Vagina (tissue), 2 donors: ENCODE results near the gene AVPR2. TPM values are rescaled to one million over a fixed set of nuclear protein-coding genes. Genes with fewer than 3 reads are reported as not detected.

Experiments used
- DNase-seq, 2 donors: peaks; one replicate each; pipeline ENCODE4 v3.0.0-alpha.2; 2017; ENCODE audit errors: extremely low spot score in 2 of 2
- H3K27ac ChIP-seq: fragments of 200-600 bp; sonication (generic); one replicate; pipeline ENCODE4 v1.5.1; 2019
- H3K27me3 ChIP-seq: fragments of 200-600 bp; sonication (generic); one replicate; pipeline ENCODE4 v1.5.1; 2019
- H3K36me3 ChIP-seq, 2 donors: fragments of 200-600 bp; sonication (generic); one replicate each; pipeline ENCODE4 v1.5.1; 2017 to 2019
- H3K4me1 ChIP-seq: fragments of 200-600 bp; sonication (generic); one replicate; pipeline ENCODE4 v1.5.1; 2019
- H3K4me3 ChIP-seq, 2 donors: fragments of 200-600 bp; sonication (generic); 1 replicate in 1 of 2; 2 replicates in 1 of 2; pipeline ENCODE4 v1.5.1; 2016 to 2019
- H3K9me3 ChIP-seq: fragments of 200-600 bp; sonication (generic); one replicate; pipeline ENCODE4 v1.5.1; 2019
- CTCF ChIP-seq, 3 experiments: fragments of 450-650 bp in 2 of 3; fragments of 200-600 bp in 1 of 3; sonication (generic) in 1 of 3; IDR thresholded peaks; one replicate each; pipeline ENCODE4 v1.5.1; 2017 to 2019; ENCODE audit warnings: antibody characterized with exemption in 3 of 3, mild to moderate bottlenecking in 2 of 3, moderate library complexity in 2 of 3
- POLR2A ChIP-seq, 2 donors: fragments of 450-650 bp; IDR thresholded peaks; one replicate each; pipeline ENCODE4 v1.6.1; 2017; ENCODE audit warnings: antibody characterized with exemption in 2 of 2, mild to moderate bottlenecking in 2 of 2, moderate library complexity in 2 of 2
- POLR2AphosphoS5 ChIP-seq, 2 donors: sonication (generic); formaldehyde crosslinking; IDR thresholded peaks; one replicate each; pipeline ENCODE4 v1.9.0; 2017; ENCODE audit warnings: antibody characterized with exemption in 2 of 2, mild to moderate bottlenecking in 2 of 2, low read depth in 1 of 2; ENCODE audit not compliant: insufficient read depth in 1 of 2
- intact Hi-C: fragments of 100-400 bp; cut with DNase I; formaldehyde crosslinking; loops from one replicate; pipeline ENCODE4 v1.15.1; 2023
- total RNA-seq: library from RNA; depleted of rRNA; stranded (reverse); fragments of >200 nt; gene quantifications from one replicate; pipeline ENCODE4 v1.2.3, GENCODE V29; 2016

The AVPR2 gene
- total RNA-seq, 1 donor from 2014 or later, result 4.9 TPM

- no peak for DNase-seq
- no peak overlapping the region for H3K27ac ChIP-seq
Observed at GRCh38 chrX:153870791-153871360, 33.6 kb upstream of the AVPR2 start.

DNA sequence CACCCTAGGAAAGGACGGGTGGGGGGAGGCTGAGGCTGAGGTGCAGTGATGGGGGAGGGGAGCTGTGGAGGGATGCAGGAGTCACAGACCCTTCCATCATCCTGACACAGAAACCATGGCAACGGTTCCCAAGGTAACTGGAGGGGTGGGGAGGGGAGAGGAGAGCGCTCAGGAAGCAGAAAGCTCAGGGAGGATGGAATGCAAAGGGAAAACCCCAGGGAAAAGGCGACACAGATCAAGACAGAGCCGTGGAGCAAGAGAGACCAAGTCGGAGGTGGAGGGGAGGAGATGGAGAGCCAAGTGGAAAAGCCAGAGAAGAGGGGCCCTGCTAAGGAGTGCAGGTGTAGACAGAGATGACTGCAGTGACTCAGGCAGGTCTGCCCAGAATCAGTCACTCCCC, 33.0 kb upstream of the AVPR2 start:
- Histone ChIP-seq H3K27me3 (no peaks in the 10 kb centered on the region), H3K4me3 (no peak overlapping the region), H3K4me1 (no peaks in the 10 kb centered on the region), H3K9me3 (no peaks in the 10 kb centered on the region), H3K36me3 (no peaks in the 10 kb centered on the region), H3K27ac (no peak overlapping the region)
- no peak for DNase-seq
- no peak for TF ChIP-seq POLR2A (IDR thresholded peaks at IDR 0.05)
- no peak for TF ChIP-seq POLR2AphosphoS5 (IDR thresholded peaks at IDR 0.05; ENCODE audit: insufficient read depth in 1 of 2, low read depth in 1 of 2)
- no peak for TF ChIP-seq CTCF (IDR thresholded peaks at IDR 0.05)
- intact Hi-C loops, result no loop called here

More at GRCh38 chrX:153870791-153871360, 33.6 kb upstream of the AVPR2 start:
- Histone ChIP-seq H3K9me3 (no peaks in the 10 kb centered on the region), H3K27me3 (no peaks in the 10 kb centered on the region), H3K4me1 (no peaks in the 10 kb centered on the region), H3K36me3 (no peaks in the 10 kb centered on the region), H3K4me3 (no peak overlapping the region)
- intact Hi-C loops, result no loop called here
- TF ChIP-seq CTCF (IDR thresholded peaks at IDR 0.05), result no peak
- no peak for TF ChIP-seq POLR2A (IDR thresholded peaks at IDR 0.05)
- no peak for TF ChIP-seq POLR2AphosphoS5 (IDR thresholded peaks at IDR 0.05; ENCODE audit: insufficient read depth in 1 of 2, low read depth in 1 of 2)

GRCh38 chrX:153871946-153872878, 32.3 kb upstream of the AVPR2 start:
- no peaks in the 10 kb centered on the region for H3K27me3 ChIP-seq

DNA sequence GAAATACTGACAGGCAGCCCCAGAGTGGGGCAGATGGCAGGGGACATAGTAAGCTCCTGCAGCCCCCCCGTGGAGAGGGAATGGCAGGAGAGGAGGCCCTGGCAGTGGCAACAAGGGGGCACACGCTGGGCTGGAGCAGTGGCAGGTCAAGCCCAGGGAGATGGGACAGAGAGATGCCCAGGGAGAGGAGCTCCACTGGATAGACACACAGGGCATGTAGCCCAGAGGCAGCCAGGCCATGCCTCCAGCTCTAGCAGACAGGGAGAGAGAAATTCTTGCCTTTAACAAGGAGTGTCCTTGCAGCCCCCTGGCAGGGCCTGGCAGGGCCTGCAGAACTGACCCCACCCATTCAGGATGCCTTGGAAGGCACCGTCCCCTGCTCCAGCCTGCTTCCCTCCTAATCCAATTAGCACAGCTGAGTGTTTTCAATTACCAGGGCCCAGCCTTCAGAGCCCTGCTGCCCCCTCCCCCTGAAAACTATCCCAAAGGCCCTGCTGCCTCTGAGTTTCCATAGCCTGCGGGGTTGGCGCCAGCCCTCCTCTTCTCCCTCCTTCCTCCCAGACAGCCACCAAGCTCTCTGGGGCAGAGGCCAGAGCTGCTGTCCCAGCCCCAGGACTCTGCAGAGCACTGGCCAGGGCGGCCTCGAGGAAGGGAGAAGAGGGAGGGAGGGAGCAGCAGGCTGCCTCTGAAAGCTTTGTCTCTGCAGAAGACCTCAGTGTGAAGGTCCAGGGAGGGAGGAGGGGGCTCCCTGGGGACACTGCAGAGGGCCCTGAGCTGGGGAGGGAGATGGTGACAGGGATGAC, 31.0 kb upstream of the AVPR2 start:
- Histone ChIP-seq H3K27me3 (no peaks in the 10 kb centered on the region), H3K4me1 (no peaks in the 10 kb centered on the region), H3K4me3 (no peak overlapping the region), H3K9me3 (no peaks in the 10 kb centered on the region), H3K36me3 (no peaks in the 10 kb centered on the region), H3K27ac (no peak overlapping the region)
- intact Hi-C loops, result no loop called here
- no peak for DNase-seq
- TF ChIP-seq POLR2AphosphoS5 (IDR thresholded peaks at IDR 0.05; ENCODE audit: insufficient read depth in 1 of 2, low read depth in 1 of 2), result no peak
- TF ChIP-seq POLR2A (IDR thresholded peaks at IDR 0.05), result no peak
- TF ChIP-seq CTCF (IDR thresholded peaks at IDR 0.05), result no peak

More at GRCh38 chrX:153871946-153872878, 32.3 kb upstream of the AVPR2 start:
- TF ChIP-seq POLR2A (IDR thresholded peaks at IDR 0.05), result no peak
- TF ChIP-seq POLR2AphosphoS5 (IDR thresholded peaks at IDR 0.05; ENCODE audit: insufficient read depth in 1 of 2, low read depth in 1 of 2), result no peak
- no peak for TF ChIP-seq CTCF (IDR thresholded peaks at IDR 0.05)
- no peaks in the 10 kb centered on the region for H3K36me3 ChIP-seq
- H3K27ac ChIP-seq, result no peak overlapping the region
- intact Hi-C loops, result no loop called here
- H3K9me3 ChIP-seq, result no peaks in the 10 kb centered on the region
- H3K4me1 ChIP-seq, result no peaks in the 10 kb centered on the region
- no peak overlapping the region for H3K4me3 ChIP-seq
- no peak for DNase-seq
